Left ventricle myocardium inferior (tissue), 1 donor: ENCODE data around the gene FFAR1. TPM values are rescaled to one million over a fixed set of nuclear protein-coding genes. Genes with fewer than 3 reads are reported as not detected.

Experiments
- DNase-seq: peaks from one replicate; pipeline ENCODE4 v3.0.0-alpha.2; 2020
- H3K27ac ChIP-seq: fragments of 200-600 bp; replicated peaks from 2 replicates; pipeline ENCODE4 v1.8.0; 2021
- H3K27me3 ChIP-seq: fragments of 200-600 bp; 2 replicates; pipeline ENCODE4 v1.8.0; 2021; ENCODE audit warnings: low read depth
- H3K36me3 ChIP-seq: fragments of 200-600 bp; 2 replicates; pipeline ENCODE4 v1.8.0; 2021
- H3K4me1 ChIP-seq: fragments of 200-600 bp; 2 replicates; pipeline ENCODE4 v1.8.0; 2021
- H3K4me3 ChIP-seq: fragments of 200-600 bp; 2 replicates; pipeline ENCODE4 v1.8.0; 2021; ENCODE audit warnings: mild to moderate bottlenecking, moderate library complexity
- H3K9me3 ChIP-seq: fragments of 200-600 bp; replicated peaks from 2 replicates; pipeline ENCODE4 v1.8.0; 2021
- intact Hi-C: fragments of 100-400 bp; cut with micrococcal nuclease; formaldehyde crosslinking; loops from one replicate; pipeline ENCODE4 v1.11.0; 2022
- long read RNA-seq: library from polyadenylated mRNA; unstranded; transcript quantifications from one replicate; pipeline ENCODE4 v2.0.0, GENCODE V29; 2021
- total RNA-seq: library from RNA; stranded (reverse); fragmentation: NEBNext Ultra II Directional; extraction: Animal tissue kit (Norgen Biotek cat#: 25700); gene quantifications from one replicate; pipeline ENCODE4 v1.2.1, GENCODE V29; 2021
- TF ChIP-seq, protein P1 (sequence below): fragments of 200-600 bp; IDR thresholded peaks from 2 replicates; pipeline ENCODE4 v1.8.0; 2021; ENCODE audit warnings: antibody characterized with exemption, mild to moderate bottlenecking, borderline replicate concordance
- donor health status: DM: no; HTN: yes; CAD: no; lungs with severe emphysema.

FFAR1 gene, protein sequence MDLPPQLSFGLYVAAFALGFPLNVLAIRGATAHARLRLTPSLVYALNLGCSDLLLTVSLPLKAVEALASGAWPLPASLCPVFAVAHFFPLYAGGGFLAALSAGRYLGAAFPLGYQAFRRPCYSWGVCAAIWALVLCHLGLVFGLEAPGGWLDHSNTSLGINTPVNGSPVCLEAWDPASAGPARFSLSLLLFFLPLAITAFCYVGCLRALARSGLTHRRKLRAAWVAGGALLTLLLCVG (N-terminal part only)
- not detected for total RNA-seq
- long read RNA-seq: 0 reads

DNA sequence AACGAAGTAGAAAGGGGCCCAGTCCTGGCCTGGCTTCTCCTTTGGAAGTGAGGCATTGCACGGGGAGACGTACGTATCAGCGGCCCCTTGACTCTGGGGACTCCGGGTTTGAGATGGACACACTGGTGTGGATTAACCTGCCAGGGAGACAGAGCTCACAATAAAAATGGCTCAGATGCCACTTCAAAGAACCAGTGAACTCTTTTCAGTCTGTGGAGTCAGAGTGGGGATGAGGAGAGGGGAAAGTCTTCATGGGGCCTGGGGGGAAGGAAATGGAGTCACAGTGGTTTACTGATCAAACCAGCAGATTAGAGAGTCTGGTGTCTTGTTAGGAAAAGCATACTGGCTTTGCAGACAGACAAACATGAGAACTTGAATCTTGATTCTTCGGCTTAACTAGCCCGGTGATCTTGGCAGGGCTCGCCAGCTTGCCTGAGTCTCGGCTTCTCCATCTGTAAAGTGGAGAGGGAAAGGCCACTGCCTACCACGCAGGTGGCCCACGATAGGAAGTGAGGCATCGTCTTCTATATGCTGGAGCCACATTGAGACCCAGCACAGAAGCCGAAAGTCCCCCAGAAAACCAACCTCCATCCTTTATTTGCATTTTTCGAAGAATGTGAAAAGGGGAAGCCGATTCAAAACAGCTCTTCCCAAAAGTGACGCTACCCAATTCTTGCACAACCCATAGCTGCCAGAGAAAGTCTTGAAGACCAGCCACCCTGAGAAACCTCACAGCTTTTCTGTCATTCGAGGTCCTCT, at the start of gene FFAR1:
Gene FFAR1, plus strand, starts transcription at position 732 of the 759 bp plus-strand sequence. CDS start 3,650 bp downstream, outside the sequence.
- Histone ChIP-seq H3K4me1 (peaks cover under 1% of the 10 kb centered on the region), H3K4me3 (no peak within 1 kb of the TSS), H3K36me3 (no peaks in the 10 kb centered on the region), H3K27ac (no peak within 1 kb of the TSS), H3K9me3 (no peaks in the 10 kb centered on the region), H3K27me3 (peaks cover 70% of the 10 kb centered on the region)
- no peak for DNase-seq
- TF ChIP-seq, protein P1, sequence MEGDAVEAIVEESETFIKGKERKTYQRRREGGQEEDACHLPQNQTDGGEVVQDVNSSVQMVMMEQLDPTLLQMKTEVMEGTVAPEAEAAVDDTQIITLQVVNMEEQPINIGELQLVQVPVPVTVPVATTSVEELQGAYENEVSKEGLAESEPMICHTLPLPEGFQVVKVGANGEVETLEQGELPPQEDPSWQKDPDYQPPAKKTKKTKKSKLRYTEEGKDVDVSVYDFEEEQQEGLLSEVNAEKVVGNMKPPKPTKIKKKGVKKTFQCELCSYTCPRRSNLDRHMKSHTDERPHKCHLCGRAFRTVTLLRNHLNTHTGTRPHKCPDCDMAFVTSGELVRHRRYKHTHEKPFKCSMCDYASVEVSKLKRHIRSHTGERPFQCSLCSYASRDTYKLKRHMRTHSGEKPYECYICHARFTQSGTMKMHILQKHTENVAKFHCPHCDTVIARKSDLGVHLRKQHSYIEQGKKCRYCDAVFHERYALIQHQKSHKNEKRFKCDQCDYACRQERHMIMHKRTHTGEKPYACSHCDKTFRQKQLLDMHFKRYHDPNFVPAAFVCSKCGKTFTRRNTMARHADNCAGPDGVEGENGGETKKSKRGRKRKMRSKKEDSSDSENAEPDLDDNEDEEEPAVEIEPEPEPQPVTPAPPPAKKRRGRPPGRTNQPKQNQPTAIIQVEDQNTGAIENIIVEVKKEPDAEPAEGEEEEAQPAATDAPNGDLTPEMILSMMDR: no peak
- intact Hi-C loops: no loop called here

DNA sequence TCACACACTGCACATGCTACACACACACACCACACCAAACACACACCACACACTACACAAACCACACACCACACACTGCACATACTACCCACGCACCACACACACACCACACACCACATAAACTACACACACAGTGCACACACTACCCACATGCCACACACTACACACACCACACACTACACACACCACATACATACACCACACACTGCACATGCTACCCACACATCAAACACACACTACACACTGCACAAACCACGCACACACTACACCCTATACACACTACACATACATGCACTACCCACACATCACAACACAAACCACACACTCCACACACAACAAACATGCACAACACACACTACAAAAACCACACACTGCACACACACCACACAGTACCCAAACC, 49.8 kb upstream of the FFAR1 start:
- H3K4me1 ChIP-seq: no peaks in the 10 kb centered on the region
- intact Hi-C loops: no loop called here
- H3K9me3 ChIP-seq: no peaks in the 10 kb centered on the region
- H3K27ac ChIP-seq: no peak overlapping the region
- no peak overlapping the region for H3K4me3 ChIP-seq
- H3K36me3 ChIP-seq: no peaks in the 10 kb centered on the region
- TF ChIP-seq, protein P1: no peak
- no peak for DNase-seq
- peaks cover 85% of the 10 kb centered on the region for H3K27me3 ChIP-seq

DNA sequence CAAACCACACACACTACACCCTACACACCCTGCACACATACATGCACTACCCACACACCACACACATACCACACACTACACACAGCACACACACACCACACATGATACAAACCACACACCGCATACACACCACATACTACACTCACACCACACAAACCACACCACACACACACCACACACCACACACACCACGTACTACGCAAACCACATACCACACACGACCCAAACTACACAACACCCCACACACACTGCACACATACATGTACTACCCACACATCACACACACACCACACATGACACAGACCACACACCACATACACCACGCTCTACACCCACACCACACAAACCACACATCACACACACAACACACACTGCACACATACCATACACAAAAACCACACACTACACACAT, 49.1 kb upstream of the FFAR1 start:
- Histone ChIP-seq H3K4me3 (no peak overlapping the region), H3K9me3 (no peaks in the 10 kb centered on the region), H3K27ac (no peak overlapping the region), H3K36me3 (no peaks in the 10 kb centered on the region), H3K27me3 (peaks cover 85% of the 10 kb centered on the region), H3K4me1 (no peaks in the 10 kb centered on the region)
- TF ChIP-seq, protein P1: no peak
- intact Hi-C loops: no loop called here
- no peak for DNase-seq

DNA sequence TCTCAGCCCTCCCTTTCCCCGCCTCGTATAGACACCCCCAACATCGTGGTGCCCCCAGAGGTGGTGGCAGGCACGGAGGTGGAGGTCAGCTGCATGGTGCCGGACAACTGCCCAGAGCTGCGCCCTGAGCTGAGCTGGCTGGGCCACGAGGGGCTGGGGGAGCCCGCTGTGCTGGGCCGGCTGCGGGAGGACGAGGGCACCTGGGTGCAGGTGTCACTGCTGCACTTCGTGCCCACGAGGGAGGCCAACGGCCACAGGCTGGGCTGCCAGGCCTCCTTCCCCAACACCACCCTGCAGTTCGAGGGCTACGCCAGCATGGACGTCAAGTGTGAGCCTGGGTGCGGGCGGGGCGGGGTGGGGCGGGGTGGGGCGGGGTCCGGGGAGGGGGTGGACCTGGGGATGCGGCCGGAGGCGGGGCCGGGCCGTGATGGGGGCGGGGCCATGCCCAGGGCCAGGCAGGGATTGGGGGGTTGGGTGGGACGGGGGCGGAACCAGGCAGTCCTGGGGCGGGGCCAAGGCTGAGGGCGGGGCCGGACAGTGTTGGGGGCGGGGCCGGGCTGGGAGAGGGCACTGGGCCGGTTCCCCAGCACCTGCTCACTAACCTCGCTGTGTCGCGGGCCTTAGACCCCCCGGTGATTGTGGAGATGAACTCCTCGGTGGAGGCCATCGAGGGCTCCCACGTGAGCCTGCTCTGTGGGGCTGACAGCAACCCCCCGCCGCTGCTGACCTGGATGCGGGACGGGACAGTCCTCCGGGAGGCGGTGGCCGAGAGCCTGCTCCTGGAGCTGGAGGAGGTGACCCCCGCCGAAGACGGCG, 48.0 kb upstream of the FFAR1 start:
- intact Hi-C loops: no loop called here
- H3K4me1 ChIP-seq: no peaks in the 10 kb centered on the region
- H3K4me3 ChIP-seq: no peak overlapping the region
- no peaks in the 10 kb centered on the region for H3K9me3 ChIP-seq
- H3K27me3 ChIP-seq: peaks cover 84% of the 10 kb centered on the region
- H3K36me3 ChIP-seq: no peaks in the 10 kb centered on the region
- no peak for DNase-seq
- no peak overlapping the region for H3K27ac ChIP-seq
- TF ChIP-seq, protein P1: no peak

DNA sequence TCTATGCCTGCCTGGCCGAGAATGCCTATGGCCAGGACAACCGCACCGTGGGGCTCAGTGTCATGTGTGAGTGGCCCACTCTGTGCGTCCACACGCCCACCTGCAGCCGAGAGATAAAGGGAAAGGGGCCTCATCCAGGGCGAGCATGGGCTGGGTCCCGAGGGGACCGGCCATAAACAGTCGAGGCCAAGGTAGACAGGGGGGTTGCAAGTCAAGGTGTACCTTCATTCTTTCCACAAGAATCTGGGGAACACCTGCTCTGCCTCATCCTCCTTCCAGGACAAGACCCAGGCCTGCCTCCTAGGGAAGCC, 47.4 kb upstream of the FFAR1 start:
- no peak for DNase-seq
- no peaks in the 10 kb centered on the region for H3K9me3 ChIP-seq
- TF ChIP-seq, protein P1: no peak
- no peak overlapping the region for H3K27ac ChIP-seq
- no peaks in the 10 kb centered on the region for H3K36me3 ChIP-seq
- intact Hi-C loops: no loop called here
- H3K4me3 ChIP-seq: no peak overlapping the region
- no peaks in the 10 kb centered on the region for H3K4me1 ChIP-seq
- peaks cover 84% of the 10 kb centered on the region for H3K27me3 ChIP-seq
